ENCODE results near the gene IRS2.
A peak's percentile ranks its signal among the peaks of the same experiment; 100 is the strongest.

GRCh38 chr13:109787135-109787954, 962 bp upstream of the IRS2 start:
- TF ChIP-seq, protein P1, sequence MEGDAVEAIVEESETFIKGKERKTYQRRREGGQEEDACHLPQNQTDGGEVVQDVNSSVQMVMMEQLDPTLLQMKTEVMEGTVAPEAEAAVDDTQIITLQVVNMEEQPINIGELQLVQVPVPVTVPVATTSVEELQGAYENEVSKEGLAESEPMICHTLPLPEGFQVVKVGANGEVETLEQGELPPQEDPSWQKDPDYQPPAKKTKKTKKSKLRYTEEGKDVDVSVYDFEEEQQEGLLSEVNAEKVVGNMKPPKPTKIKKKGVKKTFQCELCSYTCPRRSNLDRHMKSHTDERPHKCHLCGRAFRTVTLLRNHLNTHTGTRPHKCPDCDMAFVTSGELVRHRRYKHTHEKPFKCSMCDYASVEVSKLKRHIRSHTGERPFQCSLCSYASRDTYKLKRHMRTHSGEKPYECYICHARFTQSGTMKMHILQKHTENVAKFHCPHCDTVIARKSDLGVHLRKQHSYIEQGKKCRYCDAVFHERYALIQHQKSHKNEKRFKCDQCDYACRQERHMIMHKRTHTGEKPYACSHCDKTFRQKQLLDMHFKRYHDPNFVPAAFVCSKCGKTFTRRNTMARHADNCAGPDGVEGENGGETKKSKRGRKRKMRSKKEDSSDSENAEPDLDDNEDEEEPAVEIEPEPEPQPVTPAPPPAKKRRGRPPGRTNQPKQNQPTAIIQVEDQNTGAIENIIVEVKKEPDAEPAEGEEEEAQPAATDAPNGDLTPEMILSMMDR (IDR thresholded peaks at IDR 0.05), result no peak
- TF ChIP-seq POLR2AphosphoS5 (IDR thresholded peaks at IDR 0.05; ENCODE audit: low read depth, low read length) (peak; percentile 7; the same call in 1 of the 2 replicates), RAD21 (IDR thresholded peaks at IDR 0.05; ENCODE audit: low read length) (no peak), MEF2A (IDR thresholded peaks at IDR 0.05; ENCODE audit: borderline replicate concordance, low read depth) (no peak)

Data from SK-N-SH (cell line).